HL-60 (cell line): ENCODE results near the gene IDH2.

Experiments
- CTCF ChIP-seq: IDR thresholded peaks from one replicate; pipeline ENCODE4 v1.5.1; 2011; ENCODE audit warnings: low read length, control low read depth, inconsistent platforms; ENCODE audit not compliant: insufficient read depth
- SPI1 ChIP-seq: IDR thresholded peaks from 2 replicates; pipeline ENCODE4 v1.6.1; 2012; ENCODE audit warnings: low read depth, mild to moderate bottlenecking, borderline replicate concordance
- TF ChIP-seq, protein P1 (sequence below): IDR thresholded peaks from 2 replicates; pipeline ENCODE4 v1.6.1; 2012; ENCODE audit warnings: low read depth; ENCODE audit not compliant: insufficient replicate concordance

- TF ChIP-seq, protein P1, sequence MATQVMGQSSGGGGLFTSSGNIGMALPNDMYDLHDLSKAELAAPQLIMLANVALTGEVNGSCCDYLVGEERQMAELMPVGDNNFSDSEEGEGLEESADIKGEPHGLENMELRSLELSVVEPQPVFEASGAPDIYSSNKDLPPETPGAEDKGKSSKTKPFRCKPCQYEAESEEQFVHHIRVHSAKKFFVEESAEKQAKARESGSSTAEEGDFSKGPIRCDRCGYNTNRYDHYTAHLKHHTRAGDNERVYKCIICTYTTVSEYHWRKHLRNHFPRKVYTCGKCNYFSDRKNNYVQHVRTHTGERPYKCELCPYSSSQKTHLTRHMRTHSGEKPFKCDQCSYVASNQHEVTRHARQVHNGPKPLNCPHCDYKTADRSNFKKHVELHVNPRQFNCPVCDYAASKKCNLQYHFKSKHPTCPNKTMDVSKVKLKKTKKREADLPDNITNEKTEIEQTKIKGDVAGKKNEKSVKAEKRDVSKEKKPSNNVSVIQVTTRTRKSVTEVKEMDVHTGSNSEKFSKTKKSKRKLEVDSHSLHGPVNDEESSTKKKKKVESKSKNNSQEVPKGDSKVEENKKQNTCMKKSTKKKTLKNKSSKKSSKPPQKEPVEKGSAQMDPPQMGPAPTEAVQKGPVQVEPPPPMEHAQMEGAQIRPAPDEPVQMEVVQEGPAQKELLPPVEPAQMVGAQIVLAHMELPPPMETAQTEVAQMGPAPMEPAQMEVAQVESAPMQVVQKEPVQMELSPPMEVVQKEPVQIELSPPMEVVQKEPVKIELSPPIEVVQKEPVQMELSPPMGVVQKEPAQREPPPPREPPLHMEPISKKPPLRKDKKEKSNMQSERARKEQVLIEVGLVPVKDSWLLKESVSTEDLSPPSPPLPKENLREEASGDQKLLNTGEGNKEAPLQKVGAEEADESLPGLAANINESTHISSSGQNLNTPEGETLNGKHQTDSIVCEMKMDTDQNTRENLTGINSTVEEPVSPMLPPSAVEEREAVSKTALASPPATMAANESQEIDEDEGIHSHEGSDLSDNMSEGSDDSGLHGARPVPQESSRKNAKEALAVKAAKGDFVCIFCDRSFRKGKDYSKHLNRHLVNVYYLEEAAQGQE: no peak
- TF ChIP-seq CTCF (no peak), SPI1 (no peak)
Observed at GRCh38 chr15:90074916-90075315, 27.4 kb downstream of the IDH2 start.
